ENCODE results near the gene SNX5.
A peak's percentile ranks its signal among the peaks of the same experiment; 100 is the strongest.

Gene SNX5

DNA sequence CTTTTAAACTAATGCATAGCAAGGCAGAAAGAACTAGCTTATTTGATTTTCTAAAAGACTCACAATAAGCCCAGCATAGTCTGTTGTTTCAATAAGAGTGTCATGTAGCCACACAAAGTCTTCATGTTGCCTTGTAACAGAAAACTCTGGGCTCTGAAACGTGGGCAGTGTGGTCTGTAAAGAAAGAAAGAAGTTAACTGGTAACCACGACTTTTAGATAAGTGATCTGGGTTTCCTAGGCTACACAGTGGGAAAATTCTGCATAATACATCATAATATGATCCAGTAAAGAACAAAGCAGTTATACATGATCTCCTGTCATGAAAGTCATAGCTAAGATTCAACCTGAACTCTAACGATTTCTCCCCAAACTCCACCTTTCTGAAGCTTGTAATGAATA is 13.3 kb downstream of the SNX5 start:
- H3K4me3 ChIP-seq (ENCODE audit: low read depth, low read length), result no peak overlapping the region
- DNase-seq (ENCODE audit: low read depth), result peak; percentile 52
- TF ChIP-seq, protein P1, sequence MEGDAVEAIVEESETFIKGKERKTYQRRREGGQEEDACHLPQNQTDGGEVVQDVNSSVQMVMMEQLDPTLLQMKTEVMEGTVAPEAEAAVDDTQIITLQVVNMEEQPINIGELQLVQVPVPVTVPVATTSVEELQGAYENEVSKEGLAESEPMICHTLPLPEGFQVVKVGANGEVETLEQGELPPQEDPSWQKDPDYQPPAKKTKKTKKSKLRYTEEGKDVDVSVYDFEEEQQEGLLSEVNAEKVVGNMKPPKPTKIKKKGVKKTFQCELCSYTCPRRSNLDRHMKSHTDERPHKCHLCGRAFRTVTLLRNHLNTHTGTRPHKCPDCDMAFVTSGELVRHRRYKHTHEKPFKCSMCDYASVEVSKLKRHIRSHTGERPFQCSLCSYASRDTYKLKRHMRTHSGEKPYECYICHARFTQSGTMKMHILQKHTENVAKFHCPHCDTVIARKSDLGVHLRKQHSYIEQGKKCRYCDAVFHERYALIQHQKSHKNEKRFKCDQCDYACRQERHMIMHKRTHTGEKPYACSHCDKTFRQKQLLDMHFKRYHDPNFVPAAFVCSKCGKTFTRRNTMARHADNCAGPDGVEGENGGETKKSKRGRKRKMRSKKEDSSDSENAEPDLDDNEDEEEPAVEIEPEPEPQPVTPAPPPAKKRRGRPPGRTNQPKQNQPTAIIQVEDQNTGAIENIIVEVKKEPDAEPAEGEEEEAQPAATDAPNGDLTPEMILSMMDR (conservative IDR thresholded peaks at IDR 0.05; ENCODE audit: low read depth, low read length), result no peak

DNA sequence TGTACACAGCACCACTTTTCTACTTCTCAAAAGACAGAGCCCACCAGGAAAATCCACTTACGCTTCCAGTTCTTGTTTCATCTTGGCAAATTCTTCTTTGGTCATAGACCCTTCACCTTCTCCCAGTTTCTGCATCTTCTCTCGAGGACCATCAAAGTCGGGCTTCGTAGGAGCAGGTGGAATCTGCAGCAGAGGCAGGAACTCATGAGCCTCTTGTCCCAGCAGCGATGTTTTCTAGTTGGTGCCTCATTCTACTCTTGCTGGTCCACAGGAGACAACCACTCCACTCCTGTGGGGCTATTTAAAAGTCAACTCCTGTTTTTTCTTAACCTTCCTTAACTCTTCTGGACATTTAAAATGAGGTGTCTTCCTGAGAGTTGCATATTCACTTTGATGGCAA is 14.7 kb downstream of the SNX5 start:
- TF ChIP-seq, protein P1 (conservative IDR thresholded peaks at IDR 0.05; ENCODE audit: low read depth, low read length), result no peak
- no peak for DNase-seq (ENCODE audit: low read depth)

DNA sequence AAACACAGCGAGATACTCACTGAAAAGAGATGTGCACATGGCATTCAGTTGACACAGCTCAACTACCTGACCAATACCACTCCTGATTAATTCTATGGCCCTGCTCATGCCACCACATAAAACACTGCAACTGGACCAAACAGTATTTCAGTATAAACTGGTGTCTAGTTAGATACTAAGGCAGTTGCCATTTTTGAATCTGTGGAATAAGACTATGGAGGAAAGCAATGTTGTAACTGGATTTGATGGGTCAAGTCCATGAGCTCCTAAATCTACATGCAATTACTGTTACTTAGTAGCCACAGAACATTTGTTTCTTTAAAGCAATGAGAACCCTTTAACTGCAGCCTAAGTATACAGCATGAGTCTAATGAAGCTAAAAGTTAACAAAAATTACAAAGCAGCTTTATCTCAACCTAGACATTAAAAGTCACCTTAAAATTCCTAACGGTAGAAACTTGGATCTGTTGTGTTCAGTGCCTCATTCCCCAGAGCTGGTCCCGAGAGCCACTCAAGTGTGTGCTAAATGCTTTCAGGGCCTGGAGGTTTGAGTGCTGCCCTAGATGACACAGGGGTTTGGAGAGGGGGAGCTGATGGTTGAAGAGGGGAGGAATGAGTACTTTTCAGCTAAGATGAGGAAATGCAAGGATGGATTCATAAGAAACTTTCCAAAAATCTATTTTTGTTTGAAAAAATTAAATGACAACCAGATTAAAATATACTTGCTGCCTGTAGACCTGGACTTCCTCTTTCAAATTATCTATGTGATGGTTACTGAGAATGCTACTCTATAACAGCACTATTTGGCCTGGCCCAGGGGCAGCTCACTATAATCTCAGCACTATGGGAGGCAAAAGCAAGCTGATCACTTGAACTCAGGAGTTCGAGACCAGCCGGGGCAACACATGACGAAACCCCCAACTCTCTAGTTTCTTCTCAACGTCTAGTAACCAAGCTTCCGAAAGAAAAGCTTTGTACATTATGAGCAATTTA is 15.6 kb downstream of the SNX5 start:
- TF ChIP-seq, protein P1 (conservative IDR thresholded peaks at IDR 0.05; ENCODE audit: low read depth, low read length), result no peak
- no peak for DNase-seq (ENCODE audit: low read depth)
- H3K4me3 ChIP-seq (ENCODE audit: low read depth, low read length), result no peak overlapping the region

More for the DNA sequence above, 14.7 kb downstream of the SNX5 start:
- no peak overlapping the region for H3K4me3 ChIP-seq (ENCODE audit: low read depth, low read length)

DNA sequence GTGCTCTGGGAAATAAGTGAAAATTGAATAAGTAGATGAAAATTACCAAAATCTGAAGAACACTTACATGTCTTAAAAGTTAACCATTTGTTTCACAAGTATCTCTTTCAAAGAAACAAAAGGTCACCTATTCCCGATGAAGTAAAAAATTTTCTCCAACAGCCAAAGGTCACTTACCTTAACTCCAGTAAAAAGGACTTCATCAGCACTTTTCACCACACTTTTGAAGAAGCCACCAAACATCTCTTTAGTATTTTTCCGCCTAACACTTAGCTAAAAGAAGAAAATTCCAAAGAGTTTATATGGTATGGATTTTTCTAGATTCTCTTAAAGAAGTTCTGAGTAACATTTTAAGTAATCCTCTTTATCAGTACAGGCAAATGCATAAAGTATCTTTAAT is 17.3 kb downstream of the SNX5 start:
- no peak overlapping the region for H3K4me3 ChIP-seq (ENCODE audit: low read depth, low read length)
- TF ChIP-seq, protein P1 (conservative IDR thresholded peaks at IDR 0.05; ENCODE audit: low read depth, low read length), result no peak
- no peak for DNase-seq (ENCODE audit: low read depth)

DNA sequence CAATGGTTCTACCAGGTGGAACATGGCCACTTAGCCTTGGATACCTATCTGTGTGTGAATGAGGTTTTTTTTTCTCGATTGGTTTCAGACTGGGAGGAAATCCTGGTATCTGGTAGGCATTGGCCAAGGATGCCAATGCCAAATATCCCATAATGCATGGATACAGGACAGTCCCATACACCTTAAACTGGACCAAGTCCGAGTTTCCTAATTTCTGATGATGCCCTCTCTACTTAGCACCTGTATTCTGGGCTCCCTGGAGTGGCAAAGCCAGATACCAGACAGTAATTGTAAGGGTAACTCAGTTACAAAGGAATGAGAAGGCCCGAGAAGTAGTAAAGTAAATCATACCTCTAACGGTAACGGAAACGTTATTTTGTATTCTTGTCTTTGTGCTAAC is 17.9 kb downstream of the SNX5 start:
- no peak overlapping the region for H3K4me3 ChIP-seq (ENCODE audit: low read depth, low read length)
- DNase-seq (ENCODE audit: low read depth), result no peak

DNA sequence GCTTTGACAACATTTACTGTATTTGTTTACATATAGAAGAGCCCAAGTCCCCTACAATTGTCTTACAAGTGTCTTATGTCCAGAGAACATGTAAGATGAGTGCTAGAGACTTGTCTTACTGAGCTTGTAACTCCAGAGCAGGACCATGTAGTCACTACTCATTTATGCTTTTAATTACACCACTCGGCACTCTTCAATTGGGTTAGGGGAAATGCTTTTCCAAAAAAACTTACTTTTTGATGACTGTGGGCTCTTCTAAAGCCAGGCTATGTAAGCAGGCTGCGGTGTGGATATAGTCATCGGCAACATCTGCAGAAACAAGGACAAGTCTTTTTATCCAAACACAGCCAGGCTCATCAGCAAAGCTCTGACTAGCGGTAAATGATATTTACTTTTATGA is 18.7 kb downstream of the SNX5 start:
- no peak overlapping the region for H3K4me3 ChIP-seq (ENCODE audit: low read depth, low read length)
- DNase-seq (ENCODE audit: low read depth), result no peak
- TF ChIP-seq, protein P1 (conservative IDR thresholded peaks at IDR 0.05; ENCODE audit: low read depth, low read length), result no peak

More for the DNA sequence above, 17.9 kb downstream of the SNX5 start:
- TF ChIP-seq, protein P1 (conservative IDR thresholded peaks at IDR 0.05; ENCODE audit: low read depth, low read length), result no peak
